DND-41 (cell line): Measurements from ENCODE around the gene RNF130.

Experiments used
- EZH2 ChIP-seq: IDR thresholded peaks from 3 replicates; pipeline ENCODE4 v1.6.1; 2012; ENCODE audit warnings: borderline replicate concordance, low read depth, mild to moderate bottlenecking, moderate library complexity, low read length, inconsistent platforms; ENCODE audit not compliant: severe bottlenecking
- TF ChIP-seq, protein P1 (sequence below): IDR thresholded peaks from 2 replicates; pipeline ENCODE4 v1.5.1; 2012; ENCODE audit warnings: borderline replicate concordance, low read length, moderate library complexity, mild to moderate bottlenecking; ENCODE audit not compliant: poor library complexity, severe bottlenecking; ENCODE audit errors: extremely low read depth

GRCh38 chr5:180018347-180019060, 53.1 kb downstream of the RNF130 start:
- TF ChIP-seq, protein P1, sequence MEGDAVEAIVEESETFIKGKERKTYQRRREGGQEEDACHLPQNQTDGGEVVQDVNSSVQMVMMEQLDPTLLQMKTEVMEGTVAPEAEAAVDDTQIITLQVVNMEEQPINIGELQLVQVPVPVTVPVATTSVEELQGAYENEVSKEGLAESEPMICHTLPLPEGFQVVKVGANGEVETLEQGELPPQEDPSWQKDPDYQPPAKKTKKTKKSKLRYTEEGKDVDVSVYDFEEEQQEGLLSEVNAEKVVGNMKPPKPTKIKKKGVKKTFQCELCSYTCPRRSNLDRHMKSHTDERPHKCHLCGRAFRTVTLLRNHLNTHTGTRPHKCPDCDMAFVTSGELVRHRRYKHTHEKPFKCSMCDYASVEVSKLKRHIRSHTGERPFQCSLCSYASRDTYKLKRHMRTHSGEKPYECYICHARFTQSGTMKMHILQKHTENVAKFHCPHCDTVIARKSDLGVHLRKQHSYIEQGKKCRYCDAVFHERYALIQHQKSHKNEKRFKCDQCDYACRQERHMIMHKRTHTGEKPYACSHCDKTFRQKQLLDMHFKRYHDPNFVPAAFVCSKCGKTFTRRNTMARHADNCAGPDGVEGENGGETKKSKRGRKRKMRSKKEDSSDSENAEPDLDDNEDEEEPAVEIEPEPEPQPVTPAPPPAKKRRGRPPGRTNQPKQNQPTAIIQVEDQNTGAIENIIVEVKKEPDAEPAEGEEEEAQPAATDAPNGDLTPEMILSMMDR: no peak
- TF ChIP-seq EZH2: no peak
